ENCODE results near the gene ACSL3. TPM values are rescaled to one million over a fixed set of nuclear protein-coding genes. Genes with fewer than 3 reads are reported as not detected.

ACSL3 gene
- polyA plus RNA-seq, 1 donor from 2014 or later = 119 TPM

DNA sequence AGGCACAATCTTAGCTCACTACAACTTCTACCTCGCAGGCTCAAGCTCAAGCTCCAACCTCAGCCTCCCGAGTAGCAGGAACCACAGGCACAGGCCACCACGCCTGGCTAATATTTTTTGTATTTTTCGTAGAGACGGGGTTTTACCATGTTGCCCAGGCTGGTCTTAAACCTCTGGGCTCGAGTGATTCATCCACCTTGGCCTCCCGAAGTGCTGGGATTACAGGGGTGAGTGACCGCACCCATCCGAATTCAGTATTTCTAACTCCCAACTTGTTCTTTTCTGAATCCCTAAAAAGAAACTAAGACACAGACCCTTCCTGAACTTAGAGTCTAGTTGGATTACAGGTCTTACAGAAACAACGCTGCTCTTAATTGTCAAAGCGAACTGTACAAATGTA is 32.3 kb upstream of the ACSL3 start (continued):
- TF ChIP-seq SMC3 (conservative IDR thresholded peaks at IDR 0.05; ENCODE audit: poor library complexity) = no peak
- TF ChIP-seq EP300 (conservative IDR thresholded peaks at IDR 0.05; ENCODE audit: poor library complexity, severe bottlenecking) = no peak

DNA sequence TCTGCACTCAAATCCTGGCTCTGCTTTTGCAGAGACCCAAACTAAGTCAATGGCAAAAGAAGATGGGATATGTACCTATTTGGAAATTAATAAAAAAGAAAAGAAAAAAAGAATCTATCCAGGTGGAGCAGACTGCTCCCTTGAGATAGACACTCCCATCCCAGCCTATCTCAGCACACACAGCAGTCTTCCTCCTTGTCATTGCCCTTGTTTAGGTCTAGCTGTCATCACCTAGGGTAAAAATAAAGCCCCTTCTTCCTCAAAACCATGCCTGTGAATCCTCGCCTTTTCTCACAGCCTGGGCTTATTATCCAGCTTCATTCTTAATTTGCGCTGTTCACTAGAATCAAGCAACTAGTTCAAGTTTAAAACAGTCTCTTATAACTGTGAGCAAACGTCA is 30.7 kb upstream of the ACSL3 start:
- no peaks in the 10 kb centered on the region for H3K9me3 ChIP-seq (ENCODE audit: low read length)
- TF ChIP-seq POLR2AphosphoS5 (IDR thresholded peaks at IDR 0.05) (no peak), SMC3 (conservative IDR thresholded peaks at IDR 0.05; ENCODE audit: poor library complexity) (no peak), MXI1 (conservative IDR thresholded peaks at IDR 0.05; ENCODE audit: poor library complexity, severe bottlenecking) (no peak), EP300 (conservative IDR thresholded peaks at IDR 0.05; ENCODE audit: poor library complexity, severe bottlenecking) (no peak), EZH2 (IDR thresholded peaks at IDR 0.05; ENCODE audit: borderline replicate concordance, insufficient read depth, low read length, poor library complexity, severe bottlenecking) (no peak), RAD21 (conservative IDR thresholded peaks at IDR 0.05) (no peak), TAF1 (IDR thresholded peaks at IDR 0.05; ENCODE audit: low read depth) (no peak)
- TF ChIP-seq, protein P1, sequence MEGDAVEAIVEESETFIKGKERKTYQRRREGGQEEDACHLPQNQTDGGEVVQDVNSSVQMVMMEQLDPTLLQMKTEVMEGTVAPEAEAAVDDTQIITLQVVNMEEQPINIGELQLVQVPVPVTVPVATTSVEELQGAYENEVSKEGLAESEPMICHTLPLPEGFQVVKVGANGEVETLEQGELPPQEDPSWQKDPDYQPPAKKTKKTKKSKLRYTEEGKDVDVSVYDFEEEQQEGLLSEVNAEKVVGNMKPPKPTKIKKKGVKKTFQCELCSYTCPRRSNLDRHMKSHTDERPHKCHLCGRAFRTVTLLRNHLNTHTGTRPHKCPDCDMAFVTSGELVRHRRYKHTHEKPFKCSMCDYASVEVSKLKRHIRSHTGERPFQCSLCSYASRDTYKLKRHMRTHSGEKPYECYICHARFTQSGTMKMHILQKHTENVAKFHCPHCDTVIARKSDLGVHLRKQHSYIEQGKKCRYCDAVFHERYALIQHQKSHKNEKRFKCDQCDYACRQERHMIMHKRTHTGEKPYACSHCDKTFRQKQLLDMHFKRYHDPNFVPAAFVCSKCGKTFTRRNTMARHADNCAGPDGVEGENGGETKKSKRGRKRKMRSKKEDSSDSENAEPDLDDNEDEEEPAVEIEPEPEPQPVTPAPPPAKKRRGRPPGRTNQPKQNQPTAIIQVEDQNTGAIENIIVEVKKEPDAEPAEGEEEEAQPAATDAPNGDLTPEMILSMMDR (IDR thresholded peaks at IDR 0.05; ENCODE audit: poor library complexity, severe bottlenecking) = no peak
- TF ChIP-seq, protein P2, sequence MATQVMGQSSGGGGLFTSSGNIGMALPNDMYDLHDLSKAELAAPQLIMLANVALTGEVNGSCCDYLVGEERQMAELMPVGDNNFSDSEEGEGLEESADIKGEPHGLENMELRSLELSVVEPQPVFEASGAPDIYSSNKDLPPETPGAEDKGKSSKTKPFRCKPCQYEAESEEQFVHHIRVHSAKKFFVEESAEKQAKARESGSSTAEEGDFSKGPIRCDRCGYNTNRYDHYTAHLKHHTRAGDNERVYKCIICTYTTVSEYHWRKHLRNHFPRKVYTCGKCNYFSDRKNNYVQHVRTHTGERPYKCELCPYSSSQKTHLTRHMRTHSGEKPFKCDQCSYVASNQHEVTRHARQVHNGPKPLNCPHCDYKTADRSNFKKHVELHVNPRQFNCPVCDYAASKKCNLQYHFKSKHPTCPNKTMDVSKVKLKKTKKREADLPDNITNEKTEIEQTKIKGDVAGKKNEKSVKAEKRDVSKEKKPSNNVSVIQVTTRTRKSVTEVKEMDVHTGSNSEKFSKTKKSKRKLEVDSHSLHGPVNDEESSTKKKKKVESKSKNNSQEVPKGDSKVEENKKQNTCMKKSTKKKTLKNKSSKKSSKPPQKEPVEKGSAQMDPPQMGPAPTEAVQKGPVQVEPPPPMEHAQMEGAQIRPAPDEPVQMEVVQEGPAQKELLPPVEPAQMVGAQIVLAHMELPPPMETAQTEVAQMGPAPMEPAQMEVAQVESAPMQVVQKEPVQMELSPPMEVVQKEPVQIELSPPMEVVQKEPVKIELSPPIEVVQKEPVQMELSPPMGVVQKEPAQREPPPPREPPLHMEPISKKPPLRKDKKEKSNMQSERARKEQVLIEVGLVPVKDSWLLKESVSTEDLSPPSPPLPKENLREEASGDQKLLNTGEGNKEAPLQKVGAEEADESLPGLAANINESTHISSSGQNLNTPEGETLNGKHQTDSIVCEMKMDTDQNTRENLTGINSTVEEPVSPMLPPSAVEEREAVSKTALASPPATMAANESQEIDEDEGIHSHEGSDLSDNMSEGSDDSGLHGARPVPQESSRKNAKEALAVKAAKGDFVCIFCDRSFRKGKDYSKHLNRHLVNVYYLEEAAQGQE (IDR thresholded peaks at IDR 0.05; ENCODE audit: borderline replicate concordance) = no peak
- no peak overlapping the region for H3K4me3 ChIP-seq (ENCODE audit: low read length)
- no peaks in the 10 kb centered on the region for H3K79me2 ChIP-seq (replicated peaks; ENCODE audit: insufficient read depth, low read length)
- H3K9me2 ChIP-seq (ENCODE audit: insufficient read depth, low read length) = no peaks in the 10 kb centered on the region
- H3K27ac ChIP-seq (ENCODE audit: low read length) = no peak overlapping the region
- H3K27me3 ChIP-seq (ENCODE audit: insufficient read depth, low read depth, low read length) = no peaks in the 10 kb centered on the region
- no peaks in the 10 kb centered on the region for H3F3A ChIP-seq (ENCODE audit: insufficient read depth, low read length, poor library complexity, severe bottlenecking)
- no peaks in the 10 kb centered on the region for H3K36me3 ChIP-seq (ENCODE audit: insufficient read depth, low read length)
- H3K9ac ChIP-seq (ENCODE audit: low read length) = no peak overlapping the region
- H4K20me1 ChIP-seq (ENCODE audit: insufficient read depth) = no peaks in the 10 kb centered on the region
- H3K4me2 ChIP-seq (ENCODE audit: low read length) = no peak overlapping the region
- H2AFZ ChIP-seq (ENCODE audit: low read depth, low read length) = no peak overlapping the region

DNA sequence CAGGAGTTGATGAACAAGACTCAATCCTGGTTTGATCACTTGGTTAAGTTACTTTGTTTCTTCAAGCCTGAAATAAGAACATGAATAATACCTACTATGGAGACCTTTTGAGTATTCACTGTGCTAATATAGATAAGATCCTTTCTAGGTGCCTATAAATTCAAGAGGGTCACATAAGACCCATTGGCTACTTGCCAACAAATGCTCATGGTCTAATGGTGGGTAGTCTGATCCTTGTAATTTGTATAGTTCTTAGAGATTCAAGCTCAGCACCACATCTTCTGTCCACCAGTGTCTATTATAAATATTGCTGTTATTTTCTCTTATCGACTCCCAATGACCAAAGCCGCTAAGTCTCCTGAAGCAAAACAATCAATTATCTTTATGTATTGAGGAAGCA is 27.4 kb upstream of the ACSL3 start:
- Histone ChIP-seq H4K20me1 (ENCODE audit: insufficient read depth) (no peaks in the 10 kb centered on the region), H3K36me3 (ENCODE audit: insufficient read depth, low read length) (no peaks in the 10 kb centered on the region), H3K9me3 (ENCODE audit: low read length) (no peaks in the 10 kb centered on the region), H3K27ac (ENCODE audit: low read length) (no peak overlapping the region), H3K27me3 (ENCODE audit: insufficient read depth, low read depth, low read length) (no peaks in the 10 kb centered on the region), H3K9me2 (ENCODE audit: insufficient read depth, low read length) (no peaks in the 10 kb centered on the region), H3K4me2 (ENCODE audit: low read length) (no peak overlapping the region), H3K9ac (ENCODE audit: low read length) (no peak overlapping the region), H3K4me3 (ENCODE audit: low read length) (no peak overlapping the region), H3K79me2 (replicated peaks; ENCODE audit: insufficient read depth, low read length) (no peaks in the 10 kb centered on the region), H3F3A (ENCODE audit: insufficient read depth, low read length, poor library complexity, severe bottlenecking) (no peaks in the 10 kb centered on the region), H2AFZ (ENCODE audit: low read depth, low read length) (no peak overlapping the region)
- TF ChIP-seq RAD21 (conservative IDR thresholded peaks at IDR 0.05) (no peak), EP300 (conservative IDR thresholded peaks at IDR 0.05; ENCODE audit: poor library complexity, severe bottlenecking) (no peak), TAF1 (IDR thresholded peaks at IDR 0.05; ENCODE audit: low read depth) (no peak), EZH2 (IDR thresholded peaks at IDR 0.05; ENCODE audit: borderline replicate concordance, insufficient read depth, low read length, poor library complexity, severe bottlenecking) (no peak), POLR2AphosphoS5 (IDR thresholded peaks at IDR 0.05) (no peak), MXI1 (conservative IDR thresholded peaks at IDR 0.05; ENCODE audit: poor library complexity, severe bottlenecking) (no peak), SMC3 (conservative IDR thresholded peaks at IDR 0.05; ENCODE audit: poor library complexity) (no peak)
- TF ChIP-seq, protein P2 (IDR thresholded peaks at IDR 0.05; ENCODE audit: borderline replicate concordance) = no peak
- TF ChIP-seq, protein P1 (IDR thresholded peaks at IDR 0.05; ENCODE audit: poor library complexity, severe bottlenecking) = no peak

All from neural cell (in vitro differentiated cells).